GM19397 (cell line): ENCODE results near the gene TDRD1.

Source experiments
- ATAC-seq: cut with Tn5 transposase; IDR thresholded peaks from one replicate; pipeline ENCODE4 v1.9.1; 2021; ENCODE audit warnings: mild to moderate bottlenecking, moderate library complexity; ENCODE audit not compliant: unreplicated experiment

TDRD1 gene

DNA sequence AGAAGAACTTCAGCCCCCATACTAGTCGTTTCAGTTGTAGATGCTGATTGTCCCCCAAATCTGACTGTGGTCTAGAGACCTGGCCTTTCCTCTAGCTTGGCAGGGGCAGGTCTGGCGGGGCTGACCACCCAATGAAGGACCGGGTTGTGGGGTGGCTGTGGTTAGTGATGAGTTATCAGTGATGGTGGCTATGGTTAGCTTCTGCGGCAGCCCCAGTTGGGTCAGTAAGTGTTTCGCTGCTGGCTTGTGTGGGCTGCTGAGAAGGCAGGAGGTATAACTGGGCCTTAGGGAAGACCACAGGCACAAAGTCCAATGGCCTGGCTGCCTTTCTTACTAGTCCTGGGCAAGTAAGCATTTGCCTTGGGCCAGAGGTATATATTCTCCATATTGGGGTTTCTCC, 81.2 kb downstream of the TDRD1 start:
- ATAC-seq = no peak

DNA sequence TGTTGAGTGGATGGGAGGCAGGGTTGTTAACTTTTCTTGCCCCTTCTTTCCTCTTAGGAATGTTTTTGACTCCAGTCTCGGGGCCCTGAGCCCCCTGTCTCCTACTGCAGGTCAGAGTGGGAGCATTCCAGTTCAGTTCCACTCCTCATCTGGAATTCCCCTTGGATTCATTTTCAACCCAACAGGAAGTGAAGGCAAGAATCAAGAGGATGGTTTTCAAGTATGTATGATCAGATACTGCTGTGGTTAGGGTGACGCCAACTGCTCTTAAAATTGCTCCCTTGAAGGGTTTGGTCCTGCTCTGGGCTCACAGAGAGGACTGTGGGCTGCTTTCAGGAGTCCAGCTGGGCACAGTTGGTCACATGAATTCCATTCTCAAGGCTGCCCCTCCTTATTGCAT, 81.9 kb downstream of the TDRD1 start:
- no peak for ATAC-seq

DNA sequence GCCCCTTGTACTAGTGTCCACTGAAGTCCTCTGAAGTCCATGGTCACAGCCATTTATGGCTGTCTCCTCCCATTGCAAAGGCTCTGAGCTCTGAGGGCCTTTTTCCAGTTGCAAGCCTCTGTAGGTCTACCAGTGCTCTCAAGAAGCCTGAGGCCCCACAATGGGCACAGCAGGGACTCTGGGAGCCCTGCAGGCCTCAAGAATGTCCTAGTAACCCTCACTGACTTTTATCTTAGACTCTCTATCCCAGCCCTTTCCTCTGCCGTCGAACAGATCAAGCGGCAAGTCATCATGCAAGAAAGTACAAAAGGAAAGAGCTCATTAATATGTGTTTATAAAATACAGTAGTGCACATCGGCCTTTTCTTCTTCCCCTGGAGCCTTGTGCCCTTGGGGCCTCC, 83.3 kb downstream of the TDRD1 start:
- no peak for ATAC-seq

DNA sequence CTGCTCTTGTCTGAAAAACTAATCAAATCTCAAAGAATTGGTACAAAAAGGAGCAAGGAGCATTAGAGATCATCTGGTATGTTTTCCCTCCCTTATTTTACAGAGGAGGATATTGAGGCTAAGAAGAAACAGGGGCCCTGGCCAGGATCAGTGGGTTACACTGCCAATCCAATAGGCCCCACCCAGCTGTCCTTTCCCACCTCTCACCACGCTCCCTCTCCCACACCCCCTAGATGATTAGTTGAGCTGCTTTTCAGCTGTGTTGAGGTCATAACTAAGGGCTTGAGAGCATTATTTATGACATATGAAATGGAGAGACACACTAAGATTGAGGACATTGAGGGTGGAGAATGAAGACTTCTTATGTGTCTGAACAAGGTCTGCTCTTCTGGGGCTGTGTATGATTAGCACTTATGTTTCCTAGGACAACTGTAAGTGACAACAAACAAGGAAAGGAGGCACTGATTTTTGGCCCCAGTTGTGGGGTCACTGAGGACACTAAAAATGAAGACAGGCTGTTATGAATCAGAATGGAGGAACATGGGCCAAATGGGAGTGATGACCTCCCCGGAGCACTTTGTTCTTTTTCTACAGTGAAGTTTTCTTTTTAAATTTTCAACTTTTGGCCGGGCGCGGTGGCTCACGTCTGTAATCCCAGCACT, 86.4 kb downstream of the TDRD1 start:
- no peak for ATAC-seq

DNA sequence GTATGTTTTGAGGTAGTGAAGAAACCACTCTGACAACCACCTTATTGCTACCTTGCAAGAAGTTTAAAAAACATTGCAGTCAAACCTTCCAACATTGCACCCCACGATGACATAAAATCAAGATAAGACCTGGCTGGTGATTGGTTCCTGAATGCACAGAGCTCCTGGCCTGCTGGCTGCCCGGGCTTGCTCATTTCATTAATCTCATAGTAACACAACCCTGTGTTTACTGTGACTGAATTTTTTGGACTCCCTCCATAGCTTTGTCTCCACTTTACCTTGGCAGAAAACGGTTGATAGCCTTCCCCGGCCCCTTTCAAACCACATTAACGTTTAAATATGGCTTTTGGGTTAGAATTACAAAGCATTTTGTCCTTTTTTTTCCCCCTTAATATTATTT, 87.4 kb downstream of the TDRD1 start:
- ATAC-seq = no peak

DNA sequence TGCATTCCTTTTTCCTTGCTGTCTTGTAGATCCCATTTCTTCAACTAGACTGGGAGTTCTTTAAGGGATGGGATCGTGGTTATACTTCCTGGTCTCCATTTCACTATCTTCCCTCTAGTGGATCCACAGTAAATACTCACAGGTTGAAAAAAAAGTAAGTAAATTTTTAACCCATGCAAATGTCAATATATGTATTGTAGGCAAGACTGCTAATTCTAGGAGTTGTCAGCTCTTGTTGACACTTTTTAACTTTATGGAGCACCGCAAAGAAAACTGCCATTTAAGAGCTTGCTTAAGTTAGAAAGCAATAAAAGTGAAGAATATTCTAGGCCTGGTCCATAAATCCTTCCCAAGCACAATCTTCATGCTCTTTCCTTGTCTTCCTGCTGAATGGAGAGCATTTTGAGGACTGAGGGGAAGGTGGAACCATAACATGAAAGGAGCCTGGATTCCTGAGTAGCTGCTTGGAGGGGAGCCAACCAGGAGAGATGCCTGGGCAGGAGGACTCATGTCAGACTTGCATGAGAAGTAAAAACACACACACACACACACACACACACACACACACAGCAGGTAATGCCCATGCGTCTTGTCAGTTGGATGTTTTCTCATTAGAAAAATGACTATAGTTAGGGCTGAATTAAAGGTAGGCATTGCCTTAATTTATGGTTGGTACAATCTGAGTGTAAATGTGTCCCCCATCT, 92.1 kb downstream of the TDRD1 start:
- no peak for ATAC-seq

DNA sequence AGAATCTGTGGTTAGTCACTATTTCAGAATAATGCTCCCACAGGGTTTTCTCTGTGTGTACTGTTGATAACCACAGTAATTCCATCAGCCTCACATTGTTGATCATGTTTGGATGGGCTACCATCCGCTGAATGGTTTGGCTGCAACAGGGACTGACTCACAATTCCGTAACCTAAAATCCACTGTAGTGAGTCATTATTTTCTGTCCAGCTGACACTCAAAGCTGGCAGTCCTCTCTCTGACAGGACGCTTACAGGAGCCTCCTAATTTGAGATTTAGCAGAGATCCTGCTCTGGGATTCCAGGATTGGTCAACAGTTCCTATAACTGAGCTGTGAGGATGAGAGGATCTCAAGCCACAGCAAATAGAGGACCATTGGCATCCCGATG, 92.6 kb downstream of the TDRD1 start:
- ATAC-seq = no peak

DNA sequence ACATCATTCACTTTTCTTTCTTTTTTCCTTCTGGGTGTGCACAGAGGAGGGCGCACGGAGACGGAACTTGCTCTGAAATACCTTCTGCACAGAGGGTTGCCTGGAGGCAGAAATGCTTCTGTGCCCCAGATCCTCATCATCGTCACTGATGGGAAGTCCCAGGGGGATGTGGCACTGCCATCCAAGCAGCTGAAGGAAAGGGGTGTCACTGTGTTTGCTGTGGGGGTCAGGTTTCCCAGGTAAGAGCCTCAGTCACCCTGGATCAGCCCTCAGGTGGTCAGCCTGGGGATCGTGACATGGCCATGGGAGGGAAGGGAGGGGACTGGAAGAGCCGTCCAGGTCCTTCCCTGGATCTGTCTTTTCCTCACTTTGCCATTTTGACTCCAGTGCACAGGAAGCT, 93.5 kb downstream of the TDRD1 start:
- ATAC-seq = no peak

DNA sequence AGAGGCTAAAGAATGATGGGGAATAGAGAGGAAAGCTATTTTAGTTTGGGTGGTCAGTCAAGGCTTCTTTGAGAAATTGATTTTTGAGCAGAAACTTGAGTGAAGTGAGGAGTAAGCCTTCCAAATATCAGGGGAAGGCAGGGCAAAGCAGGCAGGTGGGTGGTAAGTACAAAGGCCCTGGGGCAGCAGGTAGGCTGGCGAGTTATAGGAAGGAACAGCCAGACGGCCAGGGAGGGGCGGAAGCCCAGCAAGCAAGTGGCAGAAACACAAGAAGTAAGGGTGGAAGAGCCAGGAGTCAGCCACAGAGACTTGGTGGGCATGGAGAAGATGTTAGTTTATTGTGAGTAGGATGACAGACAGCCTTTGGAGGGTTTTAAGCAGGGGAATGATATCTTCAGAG, 94.8 kb downstream of the TDRD1 start:
- ATAC-seq = no peak

DNA sequence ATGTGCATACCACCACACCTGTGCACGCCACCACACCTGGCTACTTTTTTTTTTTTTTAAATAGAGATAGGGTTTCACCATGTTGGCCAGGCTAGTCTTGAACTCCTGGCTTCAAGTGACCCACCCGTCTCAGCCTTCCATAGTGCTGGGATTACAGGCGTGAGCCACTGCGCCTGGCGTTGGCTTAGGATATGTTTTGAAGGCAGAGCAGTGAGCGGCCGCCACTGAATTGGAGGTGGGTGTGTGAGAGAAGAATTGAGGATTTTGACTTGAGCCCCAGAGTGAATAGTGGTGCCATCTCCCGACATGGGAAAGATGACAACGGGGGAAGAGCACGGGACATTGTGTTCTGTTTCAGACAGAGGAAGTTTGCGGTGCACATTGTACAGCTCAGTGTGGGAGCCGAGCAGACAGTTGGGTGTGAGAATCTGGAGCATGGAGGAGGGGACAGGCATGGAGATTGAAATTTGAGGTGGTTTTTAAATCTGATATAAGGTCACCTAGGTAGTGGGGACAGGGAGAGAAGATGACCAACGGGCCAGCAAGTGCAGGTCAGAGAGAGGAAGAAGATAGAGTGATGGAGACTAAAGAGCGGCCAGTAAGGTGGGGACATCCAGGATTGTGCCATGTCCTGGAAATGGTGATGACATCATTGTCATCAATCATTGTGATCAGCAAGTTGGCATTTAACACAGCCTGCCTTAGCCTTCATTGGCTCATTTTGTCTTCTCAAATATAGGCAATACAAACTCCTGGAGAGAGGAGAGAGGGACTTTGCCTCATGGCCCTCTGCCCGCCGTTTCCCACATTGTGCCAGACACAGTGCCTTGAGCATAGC, 95.7 kb downstream of the TDRD1 start:
- ATAC-seq = no peak

DNA sequence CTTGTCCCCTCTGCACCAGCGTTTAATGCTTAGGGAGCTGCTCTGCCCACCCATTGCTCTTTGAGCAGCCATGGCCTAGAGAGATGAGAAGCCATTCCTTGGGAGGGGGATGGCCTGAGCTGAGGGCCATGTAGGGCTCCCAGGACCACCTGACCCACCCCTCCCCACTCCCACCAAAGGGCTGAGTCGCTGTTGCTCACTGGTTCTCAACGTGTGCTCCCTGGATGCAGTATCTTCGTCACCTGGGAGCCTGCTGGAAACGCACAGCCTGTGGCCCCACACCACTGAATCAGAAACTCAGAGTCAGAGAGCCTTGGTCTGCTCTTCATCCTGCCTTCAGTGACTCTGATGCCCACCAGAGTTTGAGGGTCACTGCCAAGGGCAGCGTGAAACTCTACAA, 96.9 kb downstream of the TDRD1 start:
- ATAC-seq = no peak

DNA sequence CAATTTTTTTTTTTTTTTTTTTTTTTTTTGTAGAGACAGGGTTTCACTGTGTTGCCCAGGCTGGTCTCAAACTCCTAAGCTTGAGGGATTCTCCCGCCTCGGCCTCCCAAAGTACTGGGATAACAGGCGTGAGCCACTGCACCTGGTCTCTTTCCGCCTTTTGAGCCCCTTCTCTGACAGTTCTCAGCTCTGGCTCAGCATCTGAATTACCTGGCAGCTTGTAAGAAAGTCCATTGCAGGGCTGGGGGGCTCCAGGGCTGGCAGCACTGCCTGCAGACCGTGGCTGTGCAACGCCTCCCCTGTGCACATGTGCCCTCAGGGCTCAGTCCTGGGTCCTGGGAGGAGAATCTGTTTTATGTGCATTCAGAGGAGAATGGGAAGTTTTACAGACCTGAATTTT, 97.5 kb downstream of the TDRD1 start:
- no peak for ATAC-seq

DNA sequence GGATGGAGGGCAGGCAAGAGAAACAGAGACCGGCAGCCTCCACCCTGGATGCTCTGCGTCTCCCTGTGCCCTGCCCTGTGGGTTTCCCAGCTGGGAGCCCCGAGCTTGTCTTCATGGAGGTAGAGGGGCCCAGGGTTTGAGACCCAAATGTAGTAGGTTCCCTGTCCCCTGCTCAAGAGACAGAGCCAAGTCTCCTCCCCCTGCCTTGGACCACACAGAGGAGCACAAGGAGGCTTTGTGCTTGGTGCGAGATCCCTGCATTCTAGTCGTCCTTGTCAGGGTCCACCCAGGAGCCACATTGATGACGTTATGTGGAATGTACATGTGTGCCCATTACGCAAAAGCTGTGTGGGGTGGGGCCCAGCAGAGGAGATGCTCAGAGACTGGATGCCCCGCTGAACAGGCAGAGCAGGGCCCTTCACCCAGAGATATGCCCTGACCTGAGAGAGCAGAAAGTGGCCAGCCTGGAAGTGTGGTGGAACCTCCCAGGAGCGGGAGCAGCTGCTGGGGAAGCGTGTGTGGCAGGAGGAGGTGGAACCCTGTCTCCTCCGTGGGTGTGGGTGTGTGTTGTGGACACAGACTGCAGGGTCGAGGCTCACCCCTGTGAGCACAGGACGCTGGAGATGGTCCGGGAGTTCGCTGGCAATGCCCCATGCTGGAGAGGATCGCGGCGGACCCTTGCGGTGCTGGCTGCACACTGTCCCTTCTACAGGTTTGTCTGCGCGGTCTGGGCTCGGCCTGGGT, 99.2 kb downstream of the TDRD1 start:
- no peak for ATAC-seq

DNA sequence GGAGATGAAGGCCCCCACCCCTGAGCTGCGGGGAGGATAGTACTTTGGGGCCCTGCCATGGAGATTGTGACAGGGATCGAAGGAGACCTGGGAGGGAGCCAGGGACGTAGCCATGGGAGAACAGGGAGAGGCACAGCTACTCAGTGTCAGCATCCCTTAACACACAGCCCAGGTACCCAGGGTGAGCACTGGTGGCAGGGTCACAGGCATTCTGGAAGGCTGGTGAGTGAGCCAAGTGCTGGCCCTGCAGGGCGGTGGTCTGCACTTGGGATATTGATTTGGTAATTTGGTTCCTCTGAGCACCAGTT, 99.7 kb downstream of the TDRD1 start:
- ATAC-seq = no peak

DNA sequence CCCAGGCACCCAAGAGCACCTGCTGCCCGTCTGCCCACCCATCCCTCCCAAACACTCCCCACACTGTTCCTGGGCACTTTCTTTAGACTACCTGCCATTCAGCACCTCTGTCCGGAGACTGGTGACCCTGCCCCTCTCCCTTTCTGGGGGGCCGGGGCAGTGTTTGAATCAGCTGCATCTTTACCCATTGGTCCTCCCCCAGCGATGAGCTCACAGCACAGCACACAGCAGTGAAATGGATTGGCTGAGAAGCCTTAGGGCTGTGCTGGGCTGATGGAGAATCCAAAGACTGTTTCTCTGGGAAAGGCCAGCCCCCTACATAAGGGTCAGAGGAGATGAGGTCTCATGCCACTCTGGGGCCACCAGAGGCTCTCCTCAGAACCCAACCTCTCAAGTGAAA, 100.1 kb downstream of the TDRD1 start:
- ATAC-seq = no peak

DNA sequence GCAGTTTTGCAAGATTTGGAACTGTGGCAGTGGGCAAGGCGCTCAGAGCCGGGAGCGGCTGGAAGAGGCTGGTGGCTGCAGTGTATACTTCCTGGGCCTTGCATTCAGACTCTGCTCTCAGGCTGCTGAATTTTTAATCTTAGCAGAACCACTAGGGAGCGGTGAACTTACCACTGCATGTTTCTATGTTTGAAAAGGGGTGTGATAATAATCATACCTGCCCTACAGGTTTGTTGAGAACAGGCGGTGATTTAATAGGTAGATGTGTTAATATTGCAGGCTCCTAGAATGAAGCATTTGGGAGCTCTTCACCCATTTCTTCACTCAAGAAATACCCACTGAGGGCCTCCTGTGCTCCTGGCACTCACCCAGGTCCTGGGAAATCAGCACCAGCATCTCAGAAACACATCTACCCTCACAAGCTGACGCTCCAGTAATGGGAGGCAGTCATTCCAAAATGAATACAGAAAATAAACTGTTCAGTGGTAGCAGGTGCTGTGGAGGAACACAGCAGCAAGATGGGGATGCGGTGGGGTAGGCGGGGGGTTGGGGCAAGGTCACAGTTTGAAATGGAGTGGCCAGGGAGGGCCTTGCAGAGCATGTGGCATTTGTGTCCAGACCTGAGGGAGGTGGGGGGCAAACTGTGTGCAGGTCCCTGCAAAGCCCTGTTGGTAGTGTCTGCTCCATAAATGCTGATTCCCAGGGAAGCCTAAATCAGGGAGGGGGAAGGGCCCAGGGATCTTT, 100.9 kb downstream of the TDRD1 start:
- ATAC-seq = no peak

DNA sequence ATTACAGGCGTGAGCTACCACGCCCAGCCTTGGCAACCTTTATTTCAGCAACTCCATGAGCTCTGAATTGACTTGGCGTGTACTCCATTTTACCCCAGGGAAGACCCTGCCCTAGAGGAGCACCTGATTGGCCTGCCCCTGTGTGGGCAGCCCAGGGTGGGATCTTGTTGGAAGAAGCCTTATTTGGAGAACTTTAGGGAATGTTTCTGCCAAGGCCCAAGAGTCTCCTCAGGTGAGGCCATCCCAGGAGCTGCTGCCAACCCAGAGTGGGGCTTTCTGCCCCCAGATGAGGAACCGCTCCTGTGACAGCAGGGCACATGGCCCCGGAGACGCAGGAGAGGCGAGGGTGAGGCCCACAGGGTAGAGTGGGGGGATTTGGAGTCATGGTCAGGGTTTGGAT, 101.9 kb downstream of the TDRD1 start:
- no peak for ATAC-seq

DNA sequence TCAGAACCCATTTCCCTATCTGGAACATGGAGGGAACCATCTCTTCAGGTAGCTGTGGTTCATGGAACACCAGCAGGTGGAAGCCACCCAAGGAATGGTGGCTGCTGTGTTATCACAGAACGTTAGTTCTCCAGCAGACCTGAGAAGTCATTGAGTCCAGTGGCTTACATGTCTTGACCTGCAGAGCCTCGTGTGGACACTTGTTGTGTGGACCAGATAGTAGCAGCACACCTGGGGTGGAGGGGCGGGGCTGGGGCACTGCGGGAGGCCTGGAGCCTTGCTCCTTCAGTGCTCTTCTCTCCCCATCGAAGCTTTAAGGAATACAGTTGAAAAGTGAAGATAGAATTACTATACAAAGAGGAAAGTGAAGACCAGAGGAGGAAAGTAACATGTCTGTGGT, 102.3 kb downstream of the TDRD1 start:
- no peak for ATAC-seq
